HG03571 (cell line): ENCODE measurements around the gene RERE.

Source experiments
- ATAC-seq: cut with Tn5 transposase; IDR thresholded peaks from one replicate; pipeline ENCODE4 v1.9.1; 2021; ENCODE audit not compliant: unreplicated experiment

RERE gene

DNA sequence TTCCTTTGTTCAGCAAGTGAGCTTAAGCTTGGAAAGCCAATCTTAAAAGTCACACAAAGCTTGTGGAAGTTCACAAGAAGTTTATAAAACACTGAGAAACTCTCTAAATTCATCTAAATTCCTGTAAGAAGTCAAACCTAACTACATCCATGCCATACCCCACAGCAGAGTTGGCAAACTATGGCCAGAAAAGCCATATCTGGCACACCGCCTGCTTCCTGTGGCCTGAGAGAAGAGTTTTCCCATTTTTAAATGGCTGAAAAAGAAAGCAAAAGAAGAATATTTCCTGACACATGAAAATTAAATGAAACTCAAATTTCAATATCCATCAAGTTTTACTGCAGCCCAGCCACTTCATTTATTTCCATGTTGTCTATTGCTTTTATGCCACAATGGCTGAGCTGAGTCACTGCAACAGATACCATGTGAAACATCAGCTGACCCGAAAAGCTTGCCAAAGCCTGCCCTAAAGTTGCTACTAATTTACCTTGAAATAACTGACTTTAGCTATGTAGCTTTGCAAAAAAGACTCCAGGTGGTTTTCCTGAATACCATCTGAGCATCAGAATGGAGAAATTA lies 262.4 kb downstream of the RERE start:
- ATAC-seq, result no peak

DNA sequence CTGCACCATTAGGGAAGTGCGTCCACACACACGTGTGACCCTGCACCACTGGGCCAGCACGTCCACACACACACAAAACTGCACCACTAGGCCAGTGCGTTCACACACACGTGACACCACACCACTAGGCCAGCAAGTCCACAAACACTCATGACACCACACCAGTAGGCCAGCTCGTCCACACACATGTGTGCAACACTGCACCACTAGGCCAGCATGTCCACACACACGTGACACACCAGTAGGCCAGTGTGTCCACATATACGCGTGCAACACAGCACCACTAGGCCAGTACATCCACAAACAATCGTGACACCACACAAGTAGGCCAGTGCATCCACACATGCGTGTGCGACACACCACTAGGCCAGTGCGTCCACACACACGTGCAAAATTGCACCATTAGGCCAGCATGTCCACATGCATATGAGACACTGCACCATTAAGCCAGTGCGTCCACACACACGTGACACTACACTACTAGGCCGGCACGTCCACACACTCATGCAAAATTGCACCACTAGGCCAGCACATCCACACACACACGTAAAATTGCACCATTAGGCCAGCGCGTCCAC lies 264.5 kb downstream of the RERE start:
- ATAC-seq, result no peak

DNA sequence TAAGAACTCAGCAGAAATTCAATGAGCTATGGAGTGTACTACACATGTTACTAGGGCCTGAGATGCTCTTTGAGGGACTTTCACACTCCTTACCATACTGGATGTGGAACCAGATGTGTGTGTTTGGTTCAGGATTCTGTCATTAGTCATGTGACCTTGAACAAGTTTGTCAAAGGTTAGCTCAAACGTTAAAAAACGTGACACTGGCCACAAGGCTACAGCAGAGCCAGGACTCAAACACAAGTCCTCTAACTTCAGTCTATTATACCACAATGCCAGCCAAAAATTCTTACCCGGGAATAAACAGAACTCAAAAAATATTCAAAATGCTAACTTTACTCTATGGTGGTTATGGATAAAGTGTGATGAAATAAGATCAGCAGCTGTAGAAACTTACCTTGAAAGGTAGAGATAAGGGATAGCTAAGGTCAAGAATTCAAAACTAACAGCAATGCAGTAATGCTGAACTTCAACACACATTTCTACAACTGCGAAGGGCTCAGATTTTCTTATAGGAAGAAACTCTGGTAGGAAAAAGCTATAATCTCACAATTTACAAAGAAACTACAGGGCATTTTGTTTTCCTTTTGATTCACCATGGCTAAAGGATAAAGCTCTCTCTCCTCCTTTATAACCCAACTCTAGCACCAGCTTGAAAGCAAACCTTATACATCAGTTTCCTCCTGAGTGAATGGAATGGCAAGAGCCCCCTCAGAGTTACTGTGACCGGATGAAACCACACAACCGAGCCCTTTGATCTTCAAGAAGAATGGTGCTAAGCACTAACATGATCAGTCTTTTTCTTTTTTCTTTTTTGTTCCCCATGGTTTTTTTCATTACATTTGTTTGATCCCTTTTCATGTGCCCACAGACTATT lies 265.6 kb downstream of the RERE start:
- no peak for ATAC-seq

DNA sequence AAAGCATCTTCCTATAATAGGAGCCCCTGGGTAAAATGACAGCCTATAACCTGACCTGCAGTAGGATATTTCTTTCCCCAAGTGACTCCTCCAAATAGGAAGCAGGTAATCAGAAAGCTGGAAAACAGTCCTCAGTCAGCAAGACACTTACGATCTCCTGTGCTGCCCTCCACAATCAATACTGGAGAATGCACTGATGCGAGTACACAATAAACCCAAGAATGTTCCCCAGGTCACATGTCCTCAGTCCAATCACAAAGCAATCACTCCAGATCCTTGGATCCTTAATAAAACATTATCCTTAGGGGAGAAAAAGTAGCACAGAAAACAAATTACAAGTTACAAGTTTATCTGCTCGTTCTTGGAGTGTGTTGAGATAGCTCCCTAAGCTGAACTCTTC lies 266.4 kb downstream of the RERE start:
- ATAC-seq, result no peak

DNA sequence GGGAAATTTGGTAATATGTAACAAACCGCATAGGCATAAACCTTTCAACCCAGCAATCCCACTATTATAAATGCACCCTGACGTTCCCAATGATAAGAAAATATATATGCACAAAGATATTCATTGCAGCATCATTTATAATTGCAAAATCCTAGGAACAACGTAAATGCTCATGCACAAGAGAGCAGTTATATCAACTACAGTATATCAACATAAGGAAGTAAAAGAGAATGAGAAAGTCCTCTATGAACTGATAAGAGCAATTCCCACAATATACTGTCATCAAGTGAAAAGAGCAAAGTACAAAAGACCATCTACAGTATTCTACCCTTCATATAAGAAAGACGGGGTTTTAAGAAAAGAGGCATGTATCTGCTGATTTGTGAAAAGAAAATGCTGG lies 269.6 kb downstream of the RERE start:
- ATAC-seq, result no peak

DNA sequence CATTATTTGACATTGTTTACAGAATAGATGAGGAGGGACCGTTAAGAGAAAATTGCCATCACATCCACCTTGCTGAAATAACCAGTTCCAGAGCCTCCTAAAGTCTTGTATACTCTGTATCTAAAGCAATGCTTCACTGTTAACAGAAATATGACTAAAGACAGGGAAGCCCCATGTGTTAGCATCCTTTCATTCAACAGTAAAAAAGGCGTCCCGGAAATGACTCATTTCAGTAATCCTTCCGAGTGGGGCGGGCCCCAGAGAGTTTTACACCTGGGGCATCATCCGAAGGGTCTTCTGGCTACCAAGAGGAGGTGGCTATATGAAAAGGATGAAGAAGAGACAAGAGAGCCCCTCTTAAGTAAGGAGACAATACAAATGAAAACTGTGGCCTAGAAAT lies 272.4 kb downstream of the RERE start:
- no peak for ATAC-seq

DNA sequence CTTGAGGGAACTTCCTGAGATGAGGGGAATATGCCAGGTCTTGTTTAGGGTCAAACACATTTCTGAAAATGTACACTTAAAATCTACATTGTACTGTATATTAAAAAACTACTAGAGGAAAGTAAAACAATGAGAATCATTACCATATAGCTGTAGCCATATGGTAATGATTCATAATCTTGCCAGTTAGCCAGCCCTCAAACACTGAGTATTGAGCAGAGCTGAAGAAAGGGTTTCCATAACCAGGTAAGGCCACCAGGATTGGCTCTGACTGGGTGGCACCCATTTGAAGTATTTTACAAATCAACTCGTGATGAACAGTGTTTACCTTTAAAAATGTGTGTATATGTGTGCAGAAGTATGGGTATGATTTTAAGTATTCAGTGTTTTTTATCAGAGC lies 272.8 kb downstream of the RERE start:
- ATAC-seq, result no peak

DNA sequence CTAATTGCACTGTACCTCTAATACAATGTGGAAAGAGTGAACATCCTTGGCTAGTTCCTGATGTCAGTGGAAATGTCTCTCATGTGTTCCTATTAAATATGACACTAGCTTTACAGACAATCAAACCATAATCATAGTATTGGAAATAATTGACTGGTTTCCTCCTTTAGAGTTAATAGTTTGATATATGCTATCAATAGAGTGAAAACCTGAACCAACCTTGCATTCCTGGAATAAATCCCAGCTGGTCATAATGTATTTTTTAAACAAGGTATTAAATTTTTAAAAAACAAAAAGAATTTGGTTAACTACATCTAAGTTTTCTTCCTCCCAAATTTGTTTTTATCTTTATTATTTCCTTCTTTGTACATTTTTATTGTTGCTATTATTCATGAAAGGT lies 273.5 kb downstream of the RERE start:
- no peak for ATAC-seq

DNA sequence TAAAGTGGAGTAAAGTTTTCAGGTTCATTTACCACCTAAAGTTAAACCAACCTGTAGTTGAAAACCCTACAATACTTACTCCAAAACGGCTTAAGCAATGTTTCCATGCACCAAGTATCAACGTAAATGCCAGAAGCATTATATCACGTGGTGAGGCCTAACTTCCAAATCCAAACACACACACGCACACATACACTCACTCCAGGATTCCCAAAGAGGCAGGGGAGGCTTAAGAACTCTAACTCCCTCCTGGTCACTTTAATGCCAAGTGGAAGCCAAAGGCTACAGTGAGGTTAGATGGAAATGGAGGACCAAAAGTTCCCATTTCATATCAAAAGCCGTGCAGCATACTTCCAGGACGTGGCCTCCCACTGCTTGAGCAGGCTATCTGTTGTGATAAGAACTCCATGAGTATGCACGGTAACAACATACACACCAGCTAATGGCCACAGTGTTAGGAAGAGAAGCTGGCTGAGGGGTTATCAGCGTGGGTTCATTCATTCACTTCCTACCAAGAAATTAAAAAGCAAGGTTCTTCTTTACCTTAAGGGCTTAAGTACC lies 275.4 kb downstream of the RERE start:
- no peak for ATAC-seq

DNA sequence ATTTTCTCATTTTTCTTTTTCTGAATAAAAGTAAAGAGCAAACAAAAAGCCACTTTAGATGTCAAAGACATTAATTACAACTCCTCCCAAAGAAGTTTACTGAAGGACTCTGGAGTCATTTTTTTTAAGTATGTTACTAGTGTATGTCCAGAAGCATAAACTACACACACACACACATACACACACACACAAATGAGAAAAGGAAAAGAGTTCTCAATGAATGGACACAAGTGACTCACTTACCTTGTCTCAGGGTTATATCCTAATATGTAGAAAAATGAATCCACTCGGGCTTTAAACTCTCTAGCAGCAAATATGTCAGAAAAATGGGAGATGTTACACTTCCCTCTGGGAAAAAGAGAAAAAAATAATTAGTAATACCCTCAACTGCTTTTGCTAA lies 276.5 kb downstream of the RERE start:
- no peak for ATAC-seq

DNA sequence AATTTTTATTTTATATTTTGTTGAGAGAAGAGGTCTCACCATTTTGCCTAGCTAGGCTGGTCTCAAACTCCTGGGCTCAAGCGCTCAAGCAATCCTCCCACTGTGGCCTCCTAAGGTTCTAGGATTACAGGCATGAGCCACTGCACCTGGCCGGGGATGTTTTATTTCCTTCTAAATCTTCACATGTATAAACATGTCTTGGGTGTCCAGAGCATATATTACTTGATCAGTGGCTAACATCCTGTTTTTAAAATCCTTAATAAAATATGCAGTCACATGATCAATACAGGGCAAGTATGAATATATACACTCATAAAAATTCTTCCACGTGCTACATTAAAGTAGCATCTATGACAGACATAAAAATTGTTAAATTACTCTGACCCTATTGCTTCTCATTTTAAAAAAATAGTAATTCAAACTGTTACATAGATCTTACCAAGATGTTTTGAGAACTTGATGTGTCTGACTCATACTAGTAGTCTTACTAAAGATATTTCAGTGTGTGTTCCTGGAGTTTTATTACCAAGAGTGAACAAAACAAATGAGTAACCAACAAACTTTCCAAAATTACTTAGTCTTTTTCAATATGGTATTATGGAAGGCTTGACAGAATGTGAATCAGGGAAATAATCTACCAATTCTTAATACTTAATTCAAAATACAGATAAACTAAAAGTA lies 277.0 kb downstream of the RERE start:
- no peak for ATAC-seq

DNA sequence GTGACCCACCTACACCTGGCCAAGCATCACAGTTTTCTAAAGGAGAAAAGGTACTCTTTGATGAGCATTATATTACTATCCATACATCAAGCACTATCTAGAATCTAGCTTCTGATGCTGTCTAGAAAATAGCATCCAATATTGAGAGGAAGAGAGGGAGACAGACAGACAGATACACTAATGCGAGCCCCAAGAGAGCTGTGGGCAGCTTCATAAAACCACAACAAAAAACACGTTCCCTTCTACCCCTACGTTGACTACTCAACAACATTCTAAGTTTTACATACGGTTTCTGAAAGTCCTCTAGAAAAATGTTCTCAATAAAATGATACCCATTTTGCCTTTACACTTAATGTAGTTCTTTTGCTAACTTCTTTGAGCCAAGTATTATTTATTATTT lies 277.8 kb downstream of the RERE start:
- ATAC-seq, result no peak

DNA sequence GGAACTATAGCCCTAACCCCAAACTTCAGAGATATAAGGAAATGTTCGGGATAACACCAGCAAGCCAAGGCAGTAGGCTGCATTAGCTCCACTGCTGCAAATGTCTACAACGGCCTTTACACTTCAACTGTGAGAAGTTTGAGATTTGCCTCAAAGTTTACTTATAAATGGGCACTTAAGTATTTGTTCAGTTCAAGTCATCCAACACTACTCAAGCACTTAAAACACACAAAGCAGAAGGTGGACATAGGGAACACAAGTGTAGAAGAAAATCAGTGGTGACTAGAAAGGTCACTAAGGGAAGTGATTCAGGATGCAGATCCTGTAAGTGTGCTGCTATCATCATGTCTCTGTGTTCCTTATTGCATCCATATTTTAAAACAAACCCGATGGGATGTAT lies 278.9 kb downstream of the RERE start:
- no peak for ATAC-seq

DNA sequence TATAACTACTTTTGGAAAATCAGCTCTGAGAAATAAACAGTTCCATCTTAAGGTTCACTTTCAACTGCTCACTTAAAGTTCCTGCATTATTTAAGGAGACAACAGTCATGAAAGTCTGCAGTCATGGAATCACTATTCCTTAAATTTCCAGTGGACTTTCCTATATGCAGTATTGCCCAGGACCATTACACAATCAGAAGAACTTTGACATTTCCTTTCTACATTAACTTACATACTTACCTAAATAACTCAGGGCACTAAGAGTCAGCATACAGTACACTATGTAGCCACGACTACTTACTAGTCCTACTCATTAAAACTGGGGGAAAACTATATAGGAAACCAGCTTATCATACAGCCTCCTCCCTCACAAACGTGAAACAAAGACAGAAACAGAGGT lies 279.4 kb downstream of the RERE start:
- no peak for ATAC-seq

DNA sequence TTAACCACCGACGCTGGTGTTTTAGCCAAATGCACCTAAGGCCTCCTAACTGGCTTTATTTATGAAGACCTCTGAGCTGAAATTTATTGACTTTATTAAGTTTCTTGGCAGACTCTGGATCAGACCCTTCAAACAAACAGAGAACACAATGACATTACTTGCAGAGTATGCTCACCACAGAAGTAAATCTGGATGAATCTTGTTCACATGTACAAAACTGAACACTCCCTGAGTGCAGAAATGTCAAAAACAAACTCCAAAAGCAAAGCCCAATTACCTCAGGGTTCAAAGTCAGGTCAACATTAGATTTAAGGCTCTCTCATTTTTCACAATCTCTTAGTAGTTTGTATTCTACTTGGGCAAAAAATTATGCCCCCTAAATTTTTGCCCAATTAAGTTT lies 280.9 kb downstream of the RERE start:
- ATAC-seq, result no peak

DNA sequence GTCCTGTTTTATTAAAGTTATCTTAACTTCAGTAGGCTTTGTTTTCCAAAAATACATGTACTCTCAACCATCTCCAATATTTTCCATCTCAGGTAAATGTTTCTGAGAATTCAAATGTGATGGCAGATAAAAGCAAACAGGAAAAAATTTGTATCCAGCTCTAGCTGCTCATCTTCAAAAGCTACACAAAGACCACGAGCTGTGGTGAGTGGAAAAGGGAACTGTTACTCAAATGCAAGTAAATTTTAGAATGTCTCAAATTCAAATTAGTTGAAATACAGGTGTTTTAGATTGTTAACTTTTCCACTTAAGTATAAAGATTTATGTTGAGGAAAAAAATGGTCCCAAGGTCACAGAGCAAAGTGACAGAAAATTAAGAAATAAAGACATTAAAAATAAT lies 283.5 kb downstream of the RERE start:
- ATAC-seq, result no peak

DNA sequence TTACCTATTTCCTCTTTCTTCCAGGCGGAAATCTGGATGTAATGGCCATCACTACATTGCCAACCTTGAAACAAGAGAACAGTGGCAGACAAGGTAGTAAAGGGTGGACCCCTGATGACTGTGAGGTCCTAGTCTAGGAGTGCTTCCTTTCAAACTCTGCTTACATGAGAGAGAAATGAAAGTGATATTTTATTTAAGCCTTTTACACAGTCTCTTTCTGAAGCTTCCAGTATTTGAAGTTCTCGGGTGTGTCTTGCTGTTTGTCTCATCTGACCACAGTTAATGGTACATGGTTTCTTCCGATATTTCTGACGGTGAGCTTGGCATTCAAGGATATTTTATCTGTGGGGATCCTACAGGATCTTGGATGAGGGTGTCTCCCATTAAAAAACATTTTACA lies 284.3 kb downstream of the RERE start:
- ATAC-seq, result peak; percentile 74

DNA sequence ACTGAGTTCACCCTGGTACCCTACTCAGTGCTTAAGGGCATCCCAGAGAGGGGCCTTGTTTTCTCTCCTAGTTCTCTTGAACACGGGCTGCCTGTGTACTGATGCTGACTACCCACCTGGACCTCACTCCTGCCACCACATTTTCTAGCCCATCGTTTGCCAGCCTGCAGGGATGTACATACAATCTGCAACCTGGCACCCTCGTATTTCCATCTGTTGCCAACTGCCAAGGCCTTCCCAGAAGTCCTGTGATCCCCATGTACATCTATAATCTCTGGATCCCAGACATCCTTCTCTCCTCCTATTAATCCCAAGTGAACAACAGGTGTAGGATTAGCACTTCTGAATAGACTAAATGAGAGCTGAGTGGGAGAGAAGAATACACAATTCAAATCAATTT lies 287.5 kb downstream of the RERE start:
- ATAC-seq, result no peak

DNA sequence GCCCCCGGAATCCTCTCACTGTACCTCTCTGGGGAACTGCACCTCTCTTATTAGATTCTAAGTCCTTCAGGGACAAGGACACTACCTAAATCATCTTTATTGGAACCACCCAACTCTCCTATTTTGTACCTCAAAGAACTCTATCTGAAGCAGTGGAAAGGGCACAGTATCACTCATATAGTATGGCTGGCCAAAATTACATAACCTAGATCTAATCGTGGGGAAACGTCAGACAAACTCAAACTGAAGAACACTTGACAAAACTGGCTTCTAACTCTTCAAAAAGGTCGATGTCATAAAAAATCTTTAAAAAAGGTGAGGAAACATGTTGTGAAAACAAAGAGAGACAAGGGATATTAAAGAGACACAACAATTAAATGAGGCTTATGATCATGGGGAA lies 289.5 kb downstream of the RERE start:
- no peak for ATAC-seq

DNA sequence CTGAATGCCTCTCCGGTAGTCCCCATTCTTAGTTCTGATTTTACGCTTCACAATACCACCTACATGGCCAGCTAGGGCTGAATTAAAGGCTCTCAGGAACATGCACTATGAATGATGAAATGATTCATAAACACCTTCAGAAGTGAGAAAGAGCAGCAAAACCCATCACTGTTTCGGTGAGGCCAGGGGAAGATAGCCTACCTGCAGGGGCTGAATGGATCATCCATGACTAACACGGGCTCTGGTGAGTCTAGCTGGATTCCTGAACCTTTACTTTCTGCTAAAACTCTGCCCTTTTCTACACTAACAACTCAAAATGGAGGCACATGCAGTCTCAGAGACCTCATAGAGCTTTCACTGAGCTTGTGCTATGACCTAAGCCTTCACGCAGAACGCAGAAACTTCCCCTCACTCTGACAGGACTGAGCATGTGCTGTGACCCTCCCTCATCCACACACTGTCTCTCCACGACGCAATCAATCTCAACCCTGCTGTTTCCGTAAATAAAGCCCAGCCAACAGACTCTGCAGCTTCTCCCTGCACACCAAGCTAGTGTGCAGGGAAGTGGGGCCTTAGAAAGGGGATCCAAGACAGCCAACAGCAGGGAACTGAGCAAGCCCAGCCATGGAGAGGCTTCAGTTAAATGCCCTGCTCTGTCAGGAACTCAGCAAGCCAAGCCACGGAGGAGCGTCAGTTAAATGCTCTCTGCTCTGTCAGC lies 291.7 kb downstream of the RERE start:
- ATAC-seq, result peak; percentile 56

DNA sequence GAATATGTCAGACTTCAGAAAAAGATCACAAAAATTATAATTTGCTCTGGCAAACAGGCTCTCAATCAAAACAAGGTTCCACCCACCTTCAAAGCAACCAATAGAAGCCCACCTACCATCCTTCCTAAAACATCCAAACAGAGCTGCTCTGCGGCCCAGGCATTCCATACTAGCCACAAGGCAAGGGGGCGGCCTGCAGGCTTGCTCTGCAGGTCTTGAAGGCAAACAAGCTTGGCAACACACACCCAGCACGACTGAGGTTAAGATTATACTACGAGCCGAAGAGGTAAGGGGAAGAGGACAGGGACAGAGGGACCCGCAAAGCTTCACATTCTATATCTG lies 292.3 kb downstream of the RERE start:
- ATAC-seq, result peak; percentile 23
